Stomach (tissue), 4 donors: ENCODE measurements around the gene CNTN1.

Experiments
- POLR2A ChIP-seq, 4 donors: fragments of 450-650 bp; IDR thresholded peaks; one replicate each; pipeline ENCODE4 v1.6.1; 2016; ENCODE audit warnings: antibody characterized with exemption in 4 of 4, control low read depth in 2 of 4, mild to moderate bottlenecking in 1 of 4, moderate library complexity in 1 of 4
- TF ChIP-seq, protein P1 (sequence below), 7 experiments: fragments of 450-650 bp in 4 of 7; fragments of 200-600 bp in 3 of 7; sonication (generic) in 3 of 7; IDR thresholded peaks; one replicate each; pipeline ENCODE4 v1.5.1; 2016 to 2019; ENCODE audit warnings: antibody characterized with exemption in 7 of 7, control low read depth in 2 of 7, mild to moderate bottlenecking in 1 of 7

- no peak for TF ChIP-seq POLR2A (IDR thresholded peaks at IDR 0.05)
- TF ChIP-seq, protein P1, sequence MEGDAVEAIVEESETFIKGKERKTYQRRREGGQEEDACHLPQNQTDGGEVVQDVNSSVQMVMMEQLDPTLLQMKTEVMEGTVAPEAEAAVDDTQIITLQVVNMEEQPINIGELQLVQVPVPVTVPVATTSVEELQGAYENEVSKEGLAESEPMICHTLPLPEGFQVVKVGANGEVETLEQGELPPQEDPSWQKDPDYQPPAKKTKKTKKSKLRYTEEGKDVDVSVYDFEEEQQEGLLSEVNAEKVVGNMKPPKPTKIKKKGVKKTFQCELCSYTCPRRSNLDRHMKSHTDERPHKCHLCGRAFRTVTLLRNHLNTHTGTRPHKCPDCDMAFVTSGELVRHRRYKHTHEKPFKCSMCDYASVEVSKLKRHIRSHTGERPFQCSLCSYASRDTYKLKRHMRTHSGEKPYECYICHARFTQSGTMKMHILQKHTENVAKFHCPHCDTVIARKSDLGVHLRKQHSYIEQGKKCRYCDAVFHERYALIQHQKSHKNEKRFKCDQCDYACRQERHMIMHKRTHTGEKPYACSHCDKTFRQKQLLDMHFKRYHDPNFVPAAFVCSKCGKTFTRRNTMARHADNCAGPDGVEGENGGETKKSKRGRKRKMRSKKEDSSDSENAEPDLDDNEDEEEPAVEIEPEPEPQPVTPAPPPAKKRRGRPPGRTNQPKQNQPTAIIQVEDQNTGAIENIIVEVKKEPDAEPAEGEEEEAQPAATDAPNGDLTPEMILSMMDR (IDR thresholded peaks at IDR 0.05), result no peak
Observed at GRCh38 chr12:40917561-40917960, 225.3 kb downstream of the CNTN1 start.
